NCI-H1417 treated with DMSO at 0.1 percent for 48 hours (cell line): ENCODE measurements around the gene L3MBTL4.
"Not testable (repeated sequence)": the region's sequence is repeated elsewhere in the genome, so short reads cannot be mapped to it uniquely, and the experiment has no call there.

ENCODE experiments used
- DNase-seq: peaks from one replicate; lab custom pipeline; 2025; lab: John Stamatoyannopoulos, UW

Gene L3MBTL4

DNA sequence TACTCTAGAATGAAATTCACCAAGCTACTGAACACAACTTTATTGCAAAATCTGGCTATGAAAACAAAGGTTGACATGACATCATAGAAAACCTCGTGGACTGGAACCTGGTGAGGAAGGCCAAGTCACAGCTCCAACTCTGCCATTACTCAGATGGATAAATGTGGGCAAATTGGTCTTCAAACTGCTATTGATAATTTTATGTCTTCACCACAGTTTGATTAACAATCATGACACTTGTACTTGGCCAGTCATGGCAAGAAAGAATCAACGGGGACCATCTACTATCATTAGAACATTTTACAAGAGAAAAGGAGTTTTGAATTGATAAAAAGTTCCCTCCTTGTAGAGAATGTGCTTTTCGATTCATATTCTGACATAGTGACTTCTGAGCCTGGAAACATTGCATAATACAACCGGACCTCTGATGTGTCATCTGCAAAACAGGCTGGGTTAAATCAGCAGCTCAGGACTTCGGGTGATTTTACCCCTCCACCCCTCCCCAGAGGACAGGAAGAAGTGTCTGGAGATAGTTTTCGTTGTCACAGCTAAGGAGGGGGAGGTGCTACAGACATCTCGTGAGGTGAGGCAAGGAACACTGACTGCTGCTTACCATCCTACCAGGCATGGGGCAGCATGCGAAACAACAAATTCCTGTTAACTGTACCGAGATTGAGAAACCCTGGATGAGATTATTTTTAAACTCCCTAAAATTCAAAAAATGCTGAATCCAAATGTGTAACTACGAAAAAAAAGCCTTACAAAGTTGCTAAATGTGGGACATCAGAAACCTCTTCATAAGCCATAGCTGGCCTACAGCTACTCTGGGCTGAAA lies 8.4 kb downstream of the L3MBTL4 start:
- no peak for DNase-seq

- DNase-seq = no peak
Measured at GRCh38 chr18:6405237-6406074, 9.3 kb downstream of the L3MBTL4 start.

GRCh38 chr18:6404834-6405233 lies 9.9 kb downstream of the L3MBTL4 start:
- no peak for DNase-seq

GRCh38 chr18:6401687-6402086 lies 13.0 kb downstream of the L3MBTL4 start:
- no peak for DNase-seq

GRCh38 chr18:6399776-6400175 lies 14.9 kb downstream of the L3MBTL4 start:
- DNase-seq = no peak

GRCh38 chr18:6397931-6398566 lies 16.7 kb downstream of the L3MBTL4 start:
- DNase-seq = no peak

- DNase-seq = no peak
Measured at GRCh38 chr18:6396847-6397246, 17.9 kb downstream of the L3MBTL4 start.

- DNase-seq = no peak
Measured at GRCh38 chr18:6396276-6396675, 18.4 kb downstream of the L3MBTL4 start.

- no peak for DNase-seq
Measured at GRCh38 chr18:6389005-6389404, 25.7 kb downstream of the L3MBTL4 start.

- DNase-seq = no peak
Measured at GRCh38 chr18:6382963-6383362, 31.7 kb downstream of the L3MBTL4 start.

DNA sequence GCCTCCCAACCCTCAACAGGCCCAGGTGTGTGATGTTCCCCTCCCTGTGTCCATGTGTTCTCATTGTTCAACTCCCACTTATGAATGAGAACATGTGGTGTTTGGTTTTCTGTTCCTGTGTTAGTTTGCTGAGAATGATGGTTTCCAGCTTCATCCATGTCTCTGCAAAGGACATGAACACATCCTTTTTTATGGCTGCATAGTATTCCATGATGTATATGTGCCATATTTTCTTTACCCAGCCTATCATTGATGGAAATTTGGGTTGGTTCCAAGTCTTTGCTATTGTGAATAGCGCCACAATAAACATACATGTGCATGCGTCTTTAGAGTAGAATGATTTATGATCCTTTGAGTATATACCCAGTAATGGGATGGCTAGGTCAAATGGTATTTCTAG lies 37.2 kb downstream of the L3MBTL4 start:
- DNase-seq = not testable (repeated sequence)

- DNase-seq = no peak
Measured at GRCh38 chr18:6376433-6377229, 38.1 kb downstream of the L3MBTL4 start.

DNA sequence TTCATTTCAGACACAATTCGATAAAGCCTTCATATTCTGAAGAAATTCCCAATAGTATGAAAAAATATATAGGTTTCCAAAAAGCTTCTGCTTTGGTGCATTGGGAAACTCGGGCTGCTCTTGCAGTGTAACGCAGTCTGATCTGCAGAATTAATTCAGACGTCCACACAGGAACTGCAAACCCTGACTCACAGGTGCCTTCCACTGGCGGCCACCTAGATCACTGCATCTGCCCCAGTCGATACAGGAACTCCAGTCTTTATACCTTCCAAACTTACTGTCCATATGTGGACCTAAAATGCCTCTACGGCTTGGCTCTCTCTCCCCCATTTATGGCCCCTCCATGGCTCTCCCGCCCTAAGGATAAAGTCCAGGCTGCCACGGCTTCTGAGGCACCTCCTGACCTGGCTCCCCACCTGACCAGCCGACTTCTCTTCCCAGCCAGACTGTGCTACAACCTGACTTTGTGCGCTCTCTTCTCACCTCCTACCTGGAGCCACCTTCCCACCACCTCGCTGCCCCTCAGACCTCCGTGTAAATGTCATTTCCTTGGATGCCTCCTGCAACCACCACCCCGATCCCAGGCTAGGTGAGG lies 39.7 kb downstream of the L3MBTL4 start:
- DNase-seq = no peak

GRCh38 chr18:6374340-6374739 lies 40.4 kb downstream of the L3MBTL4 start:
- DNase-seq = no peak

DNA sequence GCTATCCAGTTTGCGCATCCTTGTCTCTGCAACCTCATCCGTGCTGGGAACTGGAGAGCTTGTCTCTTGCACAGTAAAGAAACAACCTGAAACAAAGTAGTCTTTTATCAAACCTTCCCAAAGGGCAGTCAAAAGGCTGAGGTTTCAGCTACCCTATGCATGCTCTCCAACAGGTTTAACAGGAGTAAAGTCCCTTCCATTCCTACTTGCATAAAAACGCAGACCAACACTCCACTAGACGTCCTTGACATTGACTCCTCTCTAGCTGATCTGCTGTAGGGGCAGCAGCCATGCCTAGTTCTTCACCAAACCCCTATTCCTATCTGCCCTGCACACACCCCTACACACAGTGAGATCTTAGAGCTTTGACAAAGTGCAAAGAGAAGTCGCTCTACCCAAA lies 41.5 kb downstream of the L3MBTL4 start:
- DNase-seq = no peak

GRCh38 chr18:6370886-6371635 lies 43.6 kb downstream of the L3MBTL4 start:
- no peak for DNase-seq

- no peak for DNase-seq
Measured at GRCh38 chr18:6370410-6370809, 44.3 kb downstream of the L3MBTL4 start.

GRCh38 chr18:6368017-6368416 lies 46.7 kb downstream of the L3MBTL4 start:
- no peak for DNase-seq

DNA sequence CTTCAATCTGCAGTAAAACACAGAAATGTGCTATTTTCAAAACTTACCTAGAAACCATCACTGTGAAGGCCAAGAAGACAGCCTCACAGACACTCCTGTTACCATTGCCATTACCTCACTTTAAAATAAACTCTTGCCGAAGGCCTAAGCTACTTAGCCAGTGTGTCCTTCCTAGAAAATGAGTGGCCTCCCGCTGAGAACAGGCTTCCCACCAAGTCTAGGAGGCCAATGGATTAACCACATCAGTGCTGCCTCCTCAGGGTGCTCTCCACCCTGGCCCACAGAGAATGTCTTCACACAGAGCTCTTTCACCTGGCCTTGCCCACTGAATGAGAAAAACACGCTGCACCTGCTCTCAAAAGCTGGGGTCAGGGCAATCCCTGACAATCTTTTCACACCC lies 47.5 kb downstream of the L3MBTL4 start:
- no peak for DNase-seq

DNA sequence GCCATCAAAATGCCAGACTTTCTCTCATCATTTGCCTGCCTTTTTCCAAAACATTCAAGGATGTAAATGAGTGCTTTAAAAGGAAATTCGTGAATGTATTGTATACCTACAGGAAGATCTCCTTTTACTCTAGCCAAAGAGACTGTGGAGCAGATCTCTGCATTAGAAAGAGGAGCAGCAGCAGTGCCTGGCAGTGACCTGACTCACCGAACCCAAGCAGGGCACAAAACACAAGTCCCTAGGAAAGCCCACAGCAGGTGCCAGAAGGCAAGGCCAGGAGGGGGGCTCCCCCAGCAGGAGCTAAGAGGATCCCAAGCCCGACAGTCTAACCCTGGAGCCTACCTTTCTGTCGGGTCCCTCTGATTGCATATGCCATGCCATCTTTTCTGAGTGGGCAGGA lies 47.9 kb downstream of the L3MBTL4 start:
- no peak for DNase-seq

GRCh38 chr18:6365385-6365784 lies 49.3 kb downstream of the L3MBTL4 start:
- no peak for DNase-seq
